Mesendoderm (in vitro differentiated cells): ENCODE measurements around the gene MID1.
"Not testable (repeated sequence)": the region's sequence is repeated elsewhere in the genome, so short reads cannot be mapped to it uniquely, and the experiment has no call there.

Experiments used
- DNase-seq: peaks from one replicate; pipeline ENCODE4 v3.0.0; 2013
- H2AK5ac ChIP-seq: 2 replicates; pipeline ENCODE4 v1.6.1; 2013; ENCODE audit warnings: low read length, inconsistent platforms
- H2BK120ac ChIP-seq: 2 replicates; pipeline ENCODE4 v1.6.1; 2013; ENCODE audit warnings: low read depth, mild to moderate bottlenecking, low read length, moderate library complexity, mixed read lengths
- H2BK15ac ChIP-seq: replicated peaks from 2 replicates; pipeline ENCODE4 v1.6.1; 2013; ENCODE audit warnings: low read depth, mild to moderate bottlenecking, moderate library complexity
- H2BK5ac ChIP-seq: 2 replicates; pipeline ENCODE4 v1.6.1; 2013; ENCODE audit warnings: low read length, inconsistent platforms
- H3K18ac ChIP-seq: 2 replicates; pipeline ENCODE4 v1.6.1; 2013; ENCODE audit warnings: mild to moderate bottlenecking, low read length, mixed read lengths
- H3K23ac ChIP-seq: one replicate; pipeline ENCODE4 v1.6.1; 2013; ENCODE audit warnings: low read length
- H3K27ac ChIP-seq: 2 replicates; pipeline ENCODE4 v1.5.1; 2013; ENCODE audit warnings: low read depth, mild to moderate bottlenecking, inconsistent platforms, low read length, moderate library complexity
- H3K27me3 ChIP-seq: 2 replicates; pipeline ENCODE4 v1.6.1; 2013; ENCODE audit warnings: low read length, control low read depth, mild to moderate bottlenecking, inconsistent platforms; ENCODE audit not compliant: insufficient read depth, poor library complexity
- H3K36me3 ChIP-seq: 2 replicates; pipeline ENCODE4 v1.6.1; 2013; ENCODE audit warnings: low read length, inconsistent platforms; ENCODE audit not compliant: control insufficient read depth, insufficient read depth
- H3K4ac ChIP-seq: one replicate; pipeline ENCODE4 v1.6.1; 2013; ENCODE audit warnings: low read depth, mild to moderate bottlenecking, low read length, moderate library complexity
- H3K4me1 ChIP-seq: 2 replicates; pipeline ENCODE4 v1.6.1; 2013; ENCODE audit warnings: low read depth, low read length, inconsistent platforms; ENCODE audit not compliant: control insufficient read depth
- H3K4me2 ChIP-seq: 2 replicates; pipeline ENCODE4 v1.6.1; 2013; ENCODE audit warnings: low read length
- H3K4me3 ChIP-seq: 2 replicates; pipeline ENCODE4 v1.5.1; 2013; ENCODE audit warnings: mild to moderate bottlenecking, low read length
- H3K56ac ChIP-seq: one replicate; pipeline ENCODE4 v1.6.1; 2013; ENCODE audit warnings: low read length
- H3K79me1 ChIP-seq: 2 replicates; pipeline ENCODE4 v1.6.1; 2013; ENCODE audit warnings: low read length, inconsistent platforms
- H3K79me2 ChIP-seq: 2 replicates; pipeline ENCODE4 v1.6.1; 2013; ENCODE audit warnings: mild to moderate bottlenecking, low read length; ENCODE audit not compliant: control insufficient read depth, insufficient read depth
- H3K9ac ChIP-seq: 2 replicates; pipeline ENCODE4 v1.6.1; 2013; ENCODE audit warnings: low read length, inconsistent platforms
- H4K5ac ChIP-seq: one replicate; pipeline ENCODE4 v1.6.1; 2013; ENCODE audit warnings: low read length
- H4K8ac ChIP-seq: one replicate; pipeline ENCODE4 v1.6.1; 2013; ENCODE audit warnings: low read depth, mild to moderate bottlenecking, control low read depth, low read length, moderate library complexity
- WGBS: extraction: QIAGEN DNeasy Blood & Tissue Kit; methylation state at CpG from one replicate; pipeline ENCODE4 v1.1.7; 2013; ENCODE audit warnings: low lambda C conversion rate, missing lambda C conversion rate; ENCODE audit not compliant: insufficient coverage; ENCODE audit errors: extremely low coverage; 5-methylcytosine and 5-hydroxymethylcytosine counted together

Gene MID1

DNA sequence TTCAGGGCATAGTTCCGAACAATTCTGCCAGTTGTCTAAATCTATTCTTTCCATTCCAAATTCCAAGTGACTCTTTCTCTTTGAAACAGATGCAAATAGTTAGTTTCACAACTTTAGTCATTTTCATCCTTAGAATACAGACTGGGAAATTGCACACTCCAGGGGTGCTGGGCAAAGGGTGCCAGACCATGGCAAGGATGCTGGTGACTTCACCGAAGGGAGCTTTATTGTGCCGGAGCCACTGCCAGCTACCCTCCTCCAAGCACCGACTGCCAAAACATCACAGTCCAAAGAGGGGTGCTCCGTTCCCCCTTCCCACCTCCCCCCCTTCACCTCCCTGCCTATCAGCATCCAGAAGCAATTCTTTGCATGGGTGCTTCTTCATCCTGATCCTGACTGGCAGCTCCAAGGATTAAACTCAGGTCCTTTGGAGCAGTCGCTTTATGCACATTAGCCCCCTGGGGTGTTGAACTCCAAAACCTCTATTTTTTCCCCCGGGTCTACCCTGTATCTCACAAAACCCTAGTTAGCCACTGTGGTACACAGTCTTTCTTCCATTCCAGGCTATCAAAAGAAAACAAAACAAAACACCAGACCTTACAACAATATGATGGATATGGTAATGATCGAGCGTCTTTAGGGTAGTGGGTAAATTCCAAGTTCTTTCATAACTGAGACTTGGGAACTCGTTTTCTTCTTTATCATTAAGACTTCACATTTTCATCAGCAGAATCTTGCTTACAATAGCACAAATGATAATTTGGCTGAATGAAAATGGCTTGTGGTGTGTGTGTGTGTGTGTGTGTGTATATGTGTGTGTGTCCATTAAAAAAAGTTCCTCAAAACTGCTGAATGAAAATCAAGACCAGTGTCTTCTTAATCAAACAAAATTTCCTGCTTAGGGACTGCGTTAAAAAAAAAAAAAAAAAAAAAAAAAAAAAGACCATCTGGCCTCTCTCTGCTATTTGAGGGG is 28.7 kb downstream of the MID1 start:
- no peaks in the 10 kb centered on the region for H3K79me2 ChIP-seq
- no peaks in the 10 kb centered on the region for H3K79me1 ChIP-seq
- no peak overlapping the region for H3K27ac ChIP-seq
- no peak overlapping the region for H3K4ac ChIP-seq
- DNase-seq = no peak
- H3K36me3 ChIP-seq = no peaks in the 10 kb centered on the region
- no CpG with 5 or more reads among the region's 11 CpGs for WGBS
- no peak overlapping the region for H3K23ac ChIP-seq
- H3K27me3 ChIP-seq = no peaks in the 10 kb centered on the region
- no peak overlapping the region for H4K8ac ChIP-seq
- H3K56ac ChIP-seq = no peak overlapping the region
- H3K4me3 ChIP-seq = no peak overlapping the region
- no peaks in the 10 kb centered on the region for H3K4me1 ChIP-seq
- no peak overlapping the region for H2BK15ac ChIP-seq
- H3K4me2 ChIP-seq = no peak overlapping the region
- no peak overlapping the region for H2AK5ac ChIP-seq
- H3K9ac ChIP-seq = no peak overlapping the region
- no peak overlapping the region for H3K18ac ChIP-seq
- H2BK5ac ChIP-seq = no peak overlapping the region
- H2BK120ac ChIP-seq = no peak overlapping the region
- no peak overlapping the region for H4K5ac ChIP-seq

- not testable (repeated sequence) for H3K36me3 ChIP-seq, H3K23ac ChIP-seq, H3K27ac ChIP-seq, H3K4me2 ChIP-seq, H4K5ac ChIP-seq, H3K27me3 ChIP-seq, H4K8ac ChIP-seq, H3K18ac ChIP-seq, H3K4me1 ChIP-seq, H2AK5ac ChIP-seq, H3K4me3 ChIP-seq, H2BK15ac ChIP-seq, H3K4ac ChIP-seq, H3K79me1 ChIP-seq, H3K79me2 ChIP-seq, H2BK5ac ChIP-seq, H3K56ac ChIP-seq, H3K9ac ChIP-seq, H2BK120ac ChIP-seq
- peak; percentile 71 for DNase-seq
- WGBS = no CpG with 5 or more reads among the region's 10 CpGs
Measured at GRCh38 chrX:10589787-10590186, 30.6 kb downstream of the MID1 start.

DNA sequence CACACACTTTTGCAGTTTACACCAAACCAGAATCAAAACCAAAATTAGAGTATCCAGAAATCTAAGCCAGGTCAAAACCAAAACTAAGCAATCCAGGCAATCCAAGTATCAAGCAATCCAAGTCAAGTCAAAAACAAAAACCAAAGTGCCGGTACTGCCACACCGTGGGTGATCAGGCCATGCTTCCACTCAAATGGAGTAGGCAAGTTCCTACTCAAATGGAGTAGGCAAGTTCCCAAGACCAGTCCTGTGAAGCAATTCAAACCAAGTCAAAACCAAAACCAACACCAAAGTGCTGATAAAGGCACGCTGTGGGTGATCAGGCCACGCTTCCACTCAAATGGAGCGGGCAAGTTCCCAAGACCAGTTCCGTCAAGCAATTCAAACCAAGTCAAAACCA is 31.3 kb downstream of the MID1 start:
- Histone ChIP-seq H2AK5ac (no peak overlapping the region), H3K9ac (no peak overlapping the region), H3K27ac (peak overlapping the region; percentile 45), H2BK5ac (no peak overlapping the region), H3K23ac (no peak overlapping the region), H3K79me1 (no peaks in the 10 kb centered on the region), H4K8ac (no peak overlapping the region), H3K4me2 (no peak overlapping the region), H3K56ac (no peak overlapping the region), H3K4me3 (no peak overlapping the region), H3K27me3 (no peaks in the 10 kb centered on the region), H3K4me1 (no peaks in the 10 kb centered on the region), H3K4ac (no peak overlapping the region), H3K36me3 (no peaks in the 10 kb centered on the region), H3K18ac (peak overlapping the region; percentile 28), H2BK15ac (no peak overlapping the region), H2BK120ac (no peak overlapping the region), H3K79me2 (no peaks in the 10 kb centered on the region), H4K5ac (no peak overlapping the region)
- DNase-seq = no peak
- WGBS = no CpG with 5 or more reads among the region's 6 CpGs

DNA sequence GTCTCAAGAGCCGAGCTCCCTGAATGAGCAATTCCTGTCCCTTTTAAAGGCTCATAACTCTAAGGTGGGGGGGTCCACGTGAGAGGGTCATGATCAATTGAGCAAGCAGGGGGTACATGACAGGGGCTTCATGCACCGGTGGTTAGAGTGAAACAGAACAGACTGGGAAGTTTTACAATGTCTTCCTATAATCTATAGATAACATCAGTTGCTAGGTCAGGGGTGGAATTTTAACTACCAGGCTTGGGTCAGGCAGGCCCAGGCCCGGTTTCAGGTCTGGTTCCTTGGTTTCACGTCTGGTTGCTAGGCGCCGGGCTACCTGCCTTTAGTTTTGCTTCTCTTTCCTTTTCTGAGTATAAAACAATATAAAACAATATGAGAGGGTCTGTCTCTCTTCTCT is 35.5 kb downstream of the MID1 start:
- H3K9ac ChIP-seq, H3K27ac ChIP-seq, H4K5ac ChIP-seq, H2BK120ac ChIP-seq, H4K8ac ChIP-seq, H3K79me1 ChIP-seq, H3K36me3 ChIP-seq, H2BK15ac ChIP-seq, DNase-seq, H3K4ac ChIP-seq, H3K4me3 ChIP-seq, H3K18ac ChIP-seq, H3K79me2 ChIP-seq, H3K56ac ChIP-seq, H2AK5ac ChIP-seq, H3K4me2 ChIP-seq, H3K4me1 ChIP-seq, H3K27me3 ChIP-seq, H2BK5ac ChIP-seq, H3K23ac ChIP-seq: not testable (repeated sequence)
- WGBS = no CpG with 5 or more reads among the region's 7 CpGs

- no peak overlapping the region for H3K4me3 ChIP-seq
- no peaks in the 10 kb centered on the region for H3K36me3 ChIP-seq
- H3K27ac ChIP-seq = no peak overlapping the region
- no peak for DNase-seq
- no peaks in the 10 kb centered on the region for H3K27me3 ChIP-seq
- no peak overlapping the region for H3K9ac ChIP-seq
- H3K4ac ChIP-seq = no peak overlapping the region
- no peak overlapping the region for H3K18ac ChIP-seq
- no peaks in the 10 kb centered on the region for H3K4me1 ChIP-seq
- no peak overlapping the region for H2BK120ac ChIP-seq
- no peak overlapping the region for H4K8ac ChIP-seq
- H4K5ac ChIP-seq = no peak overlapping the region
- H3K79me1 ChIP-seq = no peaks in the 10 kb centered on the region
- no peak overlapping the region for H3K4me2 ChIP-seq
- H2AK5ac ChIP-seq = no peak overlapping the region
- H3K23ac ChIP-seq = no peak overlapping the region
- no peak overlapping the region for H3K56ac ChIP-seq
- no peak overlapping the region for H2BK15ac ChIP-seq
- no peak overlapping the region for H2BK5ac ChIP-seq
- H3K79me2 ChIP-seq = no peaks in the 10 kb centered on the region
Measured at GRCh38 chrX:10582945-10583344, 37.4 kb downstream of the MID1 start.
